Measurements from ENCODE around the gene GBX2. TPM values are rescaled to one million over a fixed set of nuclear protein-coding genes. Genes with fewer than 3 reads are reported as not detected.

GBX2 gene
- total RNA-seq, 4 donors from 2014 or later: not detected

GRCh38 chr2:236161531-236161930, 6.7 kb downstream of the GBX2 start:
- no peaks in the 10 kb centered on the region for H3K9me3 ChIP-seq
- no peak for TF ChIP-seq POLR2A (IDR thresholded peaks at IDR 0.05)
- TF ChIP-seq CTCF (IDR thresholded peaks at IDR 0.05 in 4 of 5, conservative IDR thresholded peaks at IDR 0.05 in 1 of 5): no peak
- H3K36me3 ChIP-seq: no peaks in the 10 kb centered on the region
- intact Hi-C loops (cut with DNase I; ENCODE audit: low total_unique reads) (no loop called here), in situ Hi-C loops (cut with MboI; ENCODE audit: low sequenced_read_pairs in 4 of 4) (no loop called here)
- peaks cover 56 to 79% (median 70%) of the 10 kb centered on the region in 3 donors for H3K27me3 ChIP-seq
- no peak for ATAC-seq
- no peak overlapping the region for H3K27ac ChIP-seq
- peaks cover 15 to 19% of the 10 kb centered on the region in 2 donors for H3K4me1 ChIP-seq
- H3K4me3 ChIP-seq: no peak overlapping the region
- no peak for DNase-seq

GRCh38 chr2:236161082-236161462, 7.1 kb downstream of the GBX2 start:
- intact Hi-C loops (cut with DNase I; ENCODE audit: low total_unique reads): no loop called here

GRCh38 chr2:236160366-236161081, 7.7 kb downstream of the GBX2 start:
- intact Hi-C loops (cut with DNase I; ENCODE audit: low total_unique reads) (no loop called here), in situ Hi-C loops (cut with MboI; ENCODE audit: low sequenced_read_pairs in 4 of 4) (no loop called here)
- Histone ChIP-seq H3K4me1 (peaks cover 12 to 16% of the 10 kb centered on the region in 2 donors), H3K27ac (no peak overlapping the region), H3K9me3 (no peaks in the 10 kb centered on the region), H3K36me3 (no peaks in the 10 kb centered on the region), H3K4me3 (no peak overlapping the region), H3K27me3 (peaks cover 46 to 69% (median 60%) of the 10 kb centered on the region in 3 donors)
- TF ChIP-seq POLR2A (IDR thresholded peaks at IDR 0.05) (no peak), CTCF (IDR thresholded peaks at IDR 0.05 in 4 of 5, conservative IDR thresholded peaks at IDR 0.05 in 1 of 5) (no peak)
- ATAC-seq (no peak), DNase-seq (no peak)

More at GRCh38 chr2:236161082-236161462, 7.1 kb downstream of the GBX2 start:
- no peaks in the 10 kb centered on the region for H3K9me3 ChIP-seq
- DNase-seq (no peak), ATAC-seq (no peak)
- in situ Hi-C loops (cut with MboI; ENCODE audit: low sequenced_read_pairs in 4 of 4): no loop called here
- H3K4me3 ChIP-seq: no peak overlapping the region
- no peaks in the 10 kb centered on the region for H3K36me3 ChIP-seq
- H3K27ac ChIP-seq: no peak overlapping the region
- peaks cover 12 to 18% of the 10 kb centered on the region in 2 donors for H3K4me1 ChIP-seq
- TF ChIP-seq POLR2A (IDR thresholded peaks at IDR 0.05): no peak
- TF ChIP-seq CTCF (IDR thresholded peaks at IDR 0.05 in 4 of 5, conservative IDR thresholded peaks at IDR 0.05 in 1 of 5): no peak
- peaks cover 51 to 74% (median 65%) of the 10 kb centered on the region in 3 donors for H3K27me3 ChIP-seq

GRCh38 chr2:236159778-236160170, 8.4 kb downstream of the GBX2 start:
- Histone ChIP-seq H3K27me3 (peaks cover 38 to 61% (median 52%) of the 10 kb centered on the region in 3 donors), H3K36me3 (no peaks in the 10 kb centered on the region), H3K9me3 (no peaks in the 10 kb centered on the region), H3K27ac (no peak overlapping the region), H3K4me3 (no peak overlapping the region), H3K4me1 (peaks cover 9 to 10% of the 10 kb centered on the region in 2 donors)
- no peak for DNase-seq
- intact Hi-C loops (cut with DNase I; ENCODE audit: low total_unique reads) (no loop called here), in situ Hi-C loops (cut with MboI; ENCODE audit: low sequenced_read_pairs in 4 of 4) (no loop called here)
- no peak for TF ChIP-seq CTCF (IDR thresholded peaks at IDR 0.05 in 4 of 5, conservative IDR thresholded peaks at IDR 0.05 in 1 of 5)
- TF ChIP-seq POLR2A (IDR thresholded peaks at IDR 0.05): no peak
- no peak for ATAC-seq

Data from gastrocnemius medialis (tissue), 4 donors.